H9 (cell line): ENCODE measurements around the gene RAB35. TPM values are rescaled to one million over a fixed set of nuclear protein-coding genes. Genes with fewer than 3 reads are reported as not detected.

Source experiments
- DNase-seq: peaks from one replicate; pipeline ENCODE4 v3.0.0-alpha.2; 2017
- H2AFZ ChIP-seq: one replicate; pipeline ENCODE4 v1.6.1; 2013; ENCODE audit warnings: mild to moderate bottlenecking, low read length, control low read depth, moderate library complexity
- H2AK5ac ChIP-seq: 2 replicates; pipeline ENCODE4 v1.6.1; 2013; ENCODE audit warnings: low read length, control low read depth, mixed read lengths; ENCODE audit not compliant: insufficient read length
- H2BK120ac ChIP-seq: one replicate; pipeline ENCODE4 v1.6.1; 2013; ENCODE audit warnings: low read depth, mild to moderate bottlenecking, low read length, control low read depth, inconsistent platforms; ENCODE audit not compliant: poor library complexity, severe bottlenecking
- H2BK12ac ChIP-seq: 2 replicates; pipeline ENCODE4 v1.6.1; 2013; ENCODE audit warnings: low read length, control low read depth, mixed read lengths, low read depth; ENCODE audit not compliant: insufficient read length
- H2BK15ac ChIP-seq: 2 replicates; pipeline ENCODE4 v1.6.1; 2013; ENCODE audit warnings: low read depth, low read length, control low read depth
- H2BK20ac ChIP-seq: one replicate; pipeline ENCODE4 v1.6.1; 2013; ENCODE audit warnings: low read depth, mild to moderate bottlenecking, low read length, control low read depth, inconsistent platforms; ENCODE audit not compliant: poor library complexity, severe bottlenecking
- H2BK5ac ChIP-seq: 2 replicates; pipeline ENCODE4 v1.6.1; 2013; ENCODE audit warnings: low read length, control low read depth, mixed read lengths; ENCODE audit not compliant: insufficient read length
- H3K14ac ChIP-seq: 2 replicates; pipeline ENCODE4 v1.6.1; 2013; ENCODE audit warnings: low read length, control low read depth; ENCODE audit not compliant: insufficient read depth
- H3K18ac ChIP-seq: 2 replicates; pipeline ENCODE4 v1.6.1; 2013; ENCODE audit warnings: low read depth, mild to moderate bottlenecking, mixed read lengths, low read length, control low read depth; ENCODE audit not compliant: insufficient read length
- H3K23ac ChIP-seq: 2 replicates; pipeline ENCODE4 v1.6.1; 2013; ENCODE audit warnings: low read length, control low read depth, mixed read lengths, low read depth; ENCODE audit not compliant: insufficient read length
- H3K23me2 ChIP-seq: 2 replicates; pipeline ENCODE4 v1.6.1; 2013; ENCODE audit warnings: low read depth, mild to moderate bottlenecking, mixed read lengths, low read length, control low read depth; ENCODE audit not compliant: insufficient read length, poor library complexity, severe bottlenecking
- H3K27ac ChIP-seq: 2 replicates; pipeline ENCODE4 v1.5.1; 2013; ENCODE audit warnings: low read length, control low read depth, mixed read lengths, low read depth; ENCODE audit not compliant: insufficient read length
- H3K27me3 ChIP-seq: 2 replicates; pipeline ENCODE4 v1.6.1; 2013; ENCODE audit warnings: low read length, control low read depth, inconsistent platforms; ENCODE audit not compliant: insufficient read depth
- H3K4ac ChIP-seq: 2 replicates; pipeline ENCODE4 v1.6.1; 2013; ENCODE audit warnings: low read depth, mild to moderate bottlenecking, control low read depth, inconsistent platforms, low read length, moderate library complexity
- H3K4me1 ChIP-seq: 2 replicates; pipeline ENCODE4 v1.6.1; 2013; ENCODE audit warnings: low read length, control low read depth, inconsistent platforms; ENCODE audit not compliant: insufficient read depth
- H3K4me2 ChIP-seq: 2 replicates; pipeline ENCODE4 v1.6.1; 2013; ENCODE audit warnings: low read length, control low read depth, mixed read lengths; ENCODE audit not compliant: insufficient read length, insufficient read depth
- H3K56ac ChIP-seq: 2 replicates; pipeline ENCODE4 v1.6.1; 2013; ENCODE audit warnings: low read depth, mild to moderate bottlenecking, mixed read lengths, low read length, control low read depth; ENCODE audit not compliant: insufficient read length
- H3K79me1 ChIP-seq: 2 replicates; pipeline ENCODE4 v1.6.1; 2013; ENCODE audit warnings: low read depth, mild to moderate bottlenecking, moderate library complexity, low read length, control low read depth, inconsistent platforms; ENCODE audit not compliant: insufficient read depth, poor library complexity, severe bottlenecking
- H3K79me2 ChIP-seq: 2 replicates; pipeline ENCODE4 v1.6.1; 2013; ENCODE audit warnings: low read length, control low read depth, inconsistent platforms; ENCODE audit not compliant: insufficient read depth
- H3K9ac ChIP-seq: 2 replicates; pipeline ENCODE4 v1.6.1; 2013; ENCODE audit warnings: low read length, control low read depth, mixed read lengths; ENCODE audit not compliant: insufficient read length; ENCODE audit errors: extremely low read depth
- H3K9me3 ChIP-seq: one replicate; pipeline ENCODE4 v1.6.1; 2013; ENCODE audit warnings: low read depth, low read length, inconsistent platforms; ENCODE audit not compliant: control insufficient read depth
- H3T11ph ChIP-seq: one replicate; pipeline ENCODE4 v1.6.1; 2013; ENCODE audit warnings: mild to moderate bottlenecking, low read length, control low read depth, inconsistent platforms
- H4K20me1 ChIP-seq: one replicate; pipeline ENCODE4 v1.6.1; 2013; ENCODE audit not compliant: control insufficient read depth, insufficient read length, insufficient read depth
- H4K5ac ChIP-seq: 2 replicates; pipeline ENCODE4 v1.6.1; 2013; ENCODE audit warnings: low read depth, mild to moderate bottlenecking, mixed read lengths, low read length, control low read depth; ENCODE audit not compliant: insufficient read length
- H4K8ac ChIP-seq: replicated peaks from 2 replicates; pipeline ENCODE4 v1.6.1; 2013; ENCODE audit warnings: low read length, control low read depth, mixed read lengths, low read depth; ENCODE audit not compliant: insufficient read length
- H4K91ac ChIP-seq: 2 replicates; pipeline ENCODE4 v1.6.1; 2013; ENCODE audit warnings: low read depth, mild to moderate bottlenecking, moderate library complexity, mixed read lengths, low read length, control low read depth; ENCODE audit not compliant: insufficient read length
- H3K27ac Mint-ChIP-seq, 3 experiments: 2 replicates in 2 of 3; 3 replicates in 1 of 3; pipeline ENCODE4 v1.8.0; 2020 to 2021; ENCODE audit warnings: mixed read lengths in 3 of 3, mild to moderate bottlenecking in 1 of 3, moderate library complexity in 1 of 3
- H3K27me3 Mint-ChIP-seq: 2 replicates; pipeline ENCODE4 v1.8.0; 2021; ENCODE audit warnings: low read depth, mild to moderate bottlenecking, moderate library complexity, mixed read lengths
- H3K36me3 Mint-ChIP-seq, 3 experiments: 2 replicates in 2 of 3; 3 replicates in 1 of 3; pipeline ENCODE4 v1.8.0; 2020 to 2021; ENCODE audit warnings: low read depth in 3 of 3, mixed read lengths in 3 of 3; ENCODE audit not compliant: insufficient read depth in 1 of 3
- H3K4me1 Mint-ChIP-seq, 2 experiments: 2 replicates each; pipeline ENCODE4 v1.8.0; 2020; ENCODE audit warnings: mixed read lengths in 2 of 2
- H3K4me3 Mint-ChIP-seq, 2 experiments: 2 replicates in 1 of 2; 3 replicates in 1 of 2; pipeline ENCODE4 v1.8.0; 2020 to 2021; ENCODE audit warnings: mild to moderate bottlenecking in 2 of 2, mixed read lengths in 2 of 2, moderate library complexity in 1 of 2
- H3K9me3 Mint-ChIP-seq, 2 experiments: 2 replicates in 1 of 2; 3 replicates in 1 of 2; pipeline ENCODE4 v1.8.0; 2020; ENCODE audit warnings: mild to moderate bottlenecking in 2 of 2, mixed read lengths in 2 of 2, moderate library complexity in 1 of 2
- WGBS: extraction: QIAGEN DNeasy Blood & Tissue Kit; methylation state at CpG from one replicate; pipeline ENCODE4 v1.1.7; 2013; ENCODE audit warnings: missing lambda C conversion rate, low lambda C conversion rate, mixed read lengths; ENCODE audit not compliant: insufficient read length; ENCODE audit errors: extremely low coverage; 5-methylcytosine and 5-hydroxymethylcytosine counted together
- total RNA-seq: library from RNA; stranded (reverse); gene quantifications from 2 replicates; pipeline ENCODE4 v1.2.1, GENCODE V29; 2021
- TF ChIP-seq, protein P1 (sequence below): fragments of 200-600 bp; sonication (generic); conservative IDR thresholded peaks from 3 replicates; pipeline ENCODE4 v1.8.0; 2021; ENCODE audit warnings: antibody characterized with exemption, mild to moderate bottlenecking

Gene RAB35
- total RNA-seq, 1 experiment from 2014 or later: 60.0 TPM

DNA sequence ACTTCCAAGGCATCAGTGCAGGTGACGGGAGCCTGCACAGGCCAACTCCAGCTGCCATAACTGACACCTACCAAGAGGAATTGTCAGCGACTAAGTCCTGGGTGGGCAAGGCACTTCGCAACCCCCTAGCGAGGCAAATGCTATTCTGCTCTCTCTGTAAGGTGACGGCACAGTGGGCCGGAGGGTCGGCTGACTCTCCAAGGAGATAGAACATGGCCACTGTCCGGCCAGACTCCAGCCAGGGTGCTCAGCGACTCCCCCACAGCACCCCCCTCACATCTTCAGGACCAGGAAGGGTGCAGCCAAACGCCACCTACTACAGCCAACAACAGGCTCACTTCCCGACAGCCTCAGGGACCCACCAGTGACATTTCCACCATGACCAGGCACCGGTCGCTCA, 13.2 kb downstream of the RAB35 start:
- H3K4me3 Mint-ChIP-seq: no peak overlapping the region
- TF ChIP-seq, protein P1, sequence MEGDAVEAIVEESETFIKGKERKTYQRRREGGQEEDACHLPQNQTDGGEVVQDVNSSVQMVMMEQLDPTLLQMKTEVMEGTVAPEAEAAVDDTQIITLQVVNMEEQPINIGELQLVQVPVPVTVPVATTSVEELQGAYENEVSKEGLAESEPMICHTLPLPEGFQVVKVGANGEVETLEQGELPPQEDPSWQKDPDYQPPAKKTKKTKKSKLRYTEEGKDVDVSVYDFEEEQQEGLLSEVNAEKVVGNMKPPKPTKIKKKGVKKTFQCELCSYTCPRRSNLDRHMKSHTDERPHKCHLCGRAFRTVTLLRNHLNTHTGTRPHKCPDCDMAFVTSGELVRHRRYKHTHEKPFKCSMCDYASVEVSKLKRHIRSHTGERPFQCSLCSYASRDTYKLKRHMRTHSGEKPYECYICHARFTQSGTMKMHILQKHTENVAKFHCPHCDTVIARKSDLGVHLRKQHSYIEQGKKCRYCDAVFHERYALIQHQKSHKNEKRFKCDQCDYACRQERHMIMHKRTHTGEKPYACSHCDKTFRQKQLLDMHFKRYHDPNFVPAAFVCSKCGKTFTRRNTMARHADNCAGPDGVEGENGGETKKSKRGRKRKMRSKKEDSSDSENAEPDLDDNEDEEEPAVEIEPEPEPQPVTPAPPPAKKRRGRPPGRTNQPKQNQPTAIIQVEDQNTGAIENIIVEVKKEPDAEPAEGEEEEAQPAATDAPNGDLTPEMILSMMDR: no peak
- H4K91ac ChIP-seq: no peak overlapping the region
- no peak overlapping the region for H2BK12ac ChIP-seq
- no peak overlapping the region for H3K27ac ChIP-seq
- no peaks in the 10 kb centered on the region for H3K9me3 ChIP-seq
- H4K8ac ChIP-seq: no peak overlapping the region
- H2AFZ ChIP-seq: no peak overlapping the region
- DNase-seq: no peak
- H3K4me2 ChIP-seq: no peak overlapping the region
- H4K5ac ChIP-seq: no peak overlapping the region
- no peak overlapping the region for H3K56ac ChIP-seq
- H2BK5ac ChIP-seq: no peak overlapping the region
- H3K27me3 ChIP-seq: no peaks in the 10 kb centered on the region
- H3K14ac ChIP-seq: no peak overlapping the region
- H2BK120ac ChIP-seq: no peak overlapping the region
- no peak overlapping the region for H2AK5ac ChIP-seq
- no peaks in the 10 kb centered on the region for H3K79me1 ChIP-seq
- H3K79me2 ChIP-seq: no peaks in the 10 kb centered on the region; the same call in 1 of the 2 replicates
- H2BK15ac ChIP-seq: no peak overlapping the region
- H3K27me3 Mint-ChIP-seq: no peaks in the 10 kb centered on the region
- WGBS: no CpG with 5 or more reads among the region's 13 CpGs
- H3K4ac ChIP-seq: no peak overlapping the region
- no peak overlapping the region for H3T11ph ChIP-seq
- H3K4me1 Mint-ChIP-seq: peaks cover 28 to 32% of the 10 kb centered on the region in 2 experiments
- H3K27ac Mint-ChIP-seq: peak overlapping the region in 1 of 3 experiments; percentile 40; a peak in 1 of 7 replicates
- no peak overlapping the region for H3K23ac ChIP-seq
- no peak overlapping the region for H3K18ac ChIP-seq
- H3K36me3 Mint-ChIP-seq: peaks cover 16 to 50% (median 40%) of the 10 kb centered on the region in 3 experiments; a peak in 6 of 7 replicates
- no peaks in the 10 kb centered on the region for H3K4me1 ChIP-seq
- H3K9ac ChIP-seq: no peak overlapping the region
- H3K9me3 Mint-ChIP-seq: no peaks in the 10 kb centered on the region
- no peaks in the 10 kb centered on the region for H3K23me2 ChIP-seq
- H2BK20ac ChIP-seq: no peak overlapping the region
- H4K20me1 ChIP-seq: no peaks in the 10 kb centered on the region
